AG09319 (cell line): ENCODE data around the gene CARMIL1.

Experiments
- DNase-seq: peaks from one replicate; pipeline ENCODE4 v3.0.0-alpha.2; 2010; ENCODE audit warnings: low read depth; ENCODE audit errors: extremely low read depth
- TF ChIP-seq, protein P1 (sequence below): IDR thresholded peaks from 2 replicates; pipeline ENCODE4 v1.5.1; 2011; ENCODE audit warnings: low read depth, mild to moderate bottlenecking, inconsistent platforms, low read length, moderate library complexity

CARMIL1 gene

DNA sequence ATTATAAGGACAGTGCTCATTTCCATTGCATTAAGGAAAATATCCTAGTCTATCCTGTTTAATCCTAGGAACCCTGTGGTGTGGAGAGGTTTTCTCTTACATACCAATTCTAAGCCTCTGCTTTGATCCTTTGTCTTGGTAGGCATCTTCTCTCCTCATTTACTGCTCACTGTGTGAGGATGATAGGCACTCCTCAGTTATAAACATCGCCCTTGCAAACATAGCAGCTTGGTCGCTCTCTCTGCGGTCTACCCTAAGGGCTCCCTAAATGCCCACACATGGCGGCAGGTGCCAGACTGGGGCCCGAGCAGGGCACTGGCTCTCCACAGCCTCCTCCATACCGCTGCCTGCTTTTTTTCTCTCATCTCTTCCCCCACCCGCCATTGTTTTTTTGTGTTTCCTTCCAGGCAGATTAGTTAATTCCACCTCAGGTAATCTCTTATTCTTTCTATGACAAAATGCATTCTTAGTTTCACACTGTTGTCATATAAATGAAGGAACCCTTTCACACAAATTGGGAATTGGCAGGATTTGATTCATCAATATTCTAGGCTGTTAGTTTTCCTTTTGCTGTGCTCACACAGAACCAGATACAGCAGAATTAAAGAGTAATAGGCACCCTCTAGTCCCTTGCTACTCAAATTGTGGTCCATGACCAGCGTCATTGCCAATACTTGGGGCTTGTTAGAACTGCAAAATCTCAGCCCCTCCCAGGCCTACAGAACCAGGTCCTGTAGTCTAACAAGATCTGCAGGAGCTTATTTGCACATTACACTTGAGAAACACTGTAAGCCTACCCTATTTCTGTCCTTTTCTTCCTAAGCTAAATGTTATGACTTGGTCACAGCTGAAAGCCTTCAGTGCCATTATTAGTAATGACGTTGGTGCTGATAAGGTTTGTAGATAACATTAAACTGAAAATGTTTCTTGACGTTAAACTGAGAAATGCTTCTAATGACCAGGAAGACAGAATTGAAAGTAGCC lies 36.3 kb downstream of the CARMIL1 start:
- DNase-seq = no peak
- TF ChIP-seq, protein P1, sequence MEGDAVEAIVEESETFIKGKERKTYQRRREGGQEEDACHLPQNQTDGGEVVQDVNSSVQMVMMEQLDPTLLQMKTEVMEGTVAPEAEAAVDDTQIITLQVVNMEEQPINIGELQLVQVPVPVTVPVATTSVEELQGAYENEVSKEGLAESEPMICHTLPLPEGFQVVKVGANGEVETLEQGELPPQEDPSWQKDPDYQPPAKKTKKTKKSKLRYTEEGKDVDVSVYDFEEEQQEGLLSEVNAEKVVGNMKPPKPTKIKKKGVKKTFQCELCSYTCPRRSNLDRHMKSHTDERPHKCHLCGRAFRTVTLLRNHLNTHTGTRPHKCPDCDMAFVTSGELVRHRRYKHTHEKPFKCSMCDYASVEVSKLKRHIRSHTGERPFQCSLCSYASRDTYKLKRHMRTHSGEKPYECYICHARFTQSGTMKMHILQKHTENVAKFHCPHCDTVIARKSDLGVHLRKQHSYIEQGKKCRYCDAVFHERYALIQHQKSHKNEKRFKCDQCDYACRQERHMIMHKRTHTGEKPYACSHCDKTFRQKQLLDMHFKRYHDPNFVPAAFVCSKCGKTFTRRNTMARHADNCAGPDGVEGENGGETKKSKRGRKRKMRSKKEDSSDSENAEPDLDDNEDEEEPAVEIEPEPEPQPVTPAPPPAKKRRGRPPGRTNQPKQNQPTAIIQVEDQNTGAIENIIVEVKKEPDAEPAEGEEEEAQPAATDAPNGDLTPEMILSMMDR = no peak

DNA sequence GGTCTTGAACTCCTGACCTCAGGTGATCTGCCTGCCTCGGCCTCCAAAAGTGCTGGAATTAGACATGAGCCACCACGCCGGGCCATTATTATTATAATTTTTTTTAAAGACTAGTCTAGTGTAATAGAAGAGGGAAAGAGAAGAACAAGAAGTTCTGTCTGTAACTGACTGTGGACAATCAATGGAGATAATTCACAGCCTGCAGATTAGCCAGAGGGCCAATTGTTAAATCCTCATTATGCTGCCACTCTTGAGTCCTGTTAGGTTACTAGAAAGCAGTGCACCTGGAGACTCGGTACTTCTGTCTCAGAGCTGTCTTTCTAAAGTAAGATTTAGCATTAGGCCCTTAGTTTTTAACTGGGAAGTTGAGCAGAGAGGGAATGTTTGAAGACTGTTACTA lies 37.5 kb downstream of the CARMIL1 start:
- TF ChIP-seq, protein P1 = no peak
- no peak for DNase-seq

DNA sequence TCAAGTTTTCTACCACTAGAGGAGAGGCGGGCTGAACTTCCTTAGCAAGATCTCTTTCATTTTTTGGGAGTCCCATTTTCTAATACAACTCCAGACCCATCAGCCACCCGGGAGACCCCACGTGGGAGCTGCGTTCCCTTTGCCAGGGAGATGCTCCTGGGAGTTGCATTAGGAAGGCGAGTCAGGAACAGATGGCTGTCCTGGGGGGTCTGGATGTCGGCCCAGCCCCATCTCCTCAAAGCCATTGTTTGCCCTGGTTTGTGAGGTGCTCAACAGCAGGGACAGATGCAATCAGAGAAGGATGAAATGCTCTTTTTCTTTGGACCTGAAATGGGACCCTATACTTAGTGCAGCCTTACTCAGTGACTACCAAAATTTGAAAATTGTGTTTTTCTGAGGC lies 39.4 kb downstream of the CARMIL1 start:
- TF ChIP-seq, protein P1 = no peak
- DNase-seq = no peak

- DNase-seq = no peak
- TF ChIP-seq, protein P1 = no peak
These were observed 41.3 kb downstream of the CARMIL1 start for GRCh38 chr6:25320459-25320858.

GRCh38 chr6:25322692-25323091 lies 43.5 kb downstream of the CARMIL1 start:
- TF ChIP-seq, protein P1 = no peak
- DNase-seq = no peak

- no peak for DNase-seq
- TF ChIP-seq, protein P1 = no peak
These were observed 45.0 kb downstream of the CARMIL1 start for GRCh38 chr6:25324066-25324762.

GRCh38 chr6:25326126-25326525 lies 47.0 kb downstream of the CARMIL1 start:
- TF ChIP-seq, protein P1 = no peak
- no peak for DNase-seq
